ENCODE results near the gene NUMBL.
A peak's percentile ranks its signal among the peaks of the same experiment; 100 is the strongest.
"Not testable (repeated sequence)": the region's sequence is repeated elsewhere in the genome, so short reads cannot be mapped to it uniquely, and the experiment has no call there.

The NUMBL gene

GRCh38 chr19:40690050-40690692, at the start of gene NUMBL:
Gene NUMBL, minus strand, starts transcription at chr19:40690651. Its CDS starts 168 bp downstream, at chr19:40690483.
- no peak for DNase-seq (ENCODE audit: low read depth in 2 of 2)

GRCh38 chr19:40739030-40739839, 48.8 kb upstream of the NUMBL start:
- no peak for DNase-seq (ENCODE audit: low read depth in 2 of 2)

- no peak for DNase-seq (ENCODE audit: low read depth in 2 of 2)
These were observed 46.7 kb upstream of the NUMBL start for GRCh38 chr19:40737102-40737644.

DNA sequence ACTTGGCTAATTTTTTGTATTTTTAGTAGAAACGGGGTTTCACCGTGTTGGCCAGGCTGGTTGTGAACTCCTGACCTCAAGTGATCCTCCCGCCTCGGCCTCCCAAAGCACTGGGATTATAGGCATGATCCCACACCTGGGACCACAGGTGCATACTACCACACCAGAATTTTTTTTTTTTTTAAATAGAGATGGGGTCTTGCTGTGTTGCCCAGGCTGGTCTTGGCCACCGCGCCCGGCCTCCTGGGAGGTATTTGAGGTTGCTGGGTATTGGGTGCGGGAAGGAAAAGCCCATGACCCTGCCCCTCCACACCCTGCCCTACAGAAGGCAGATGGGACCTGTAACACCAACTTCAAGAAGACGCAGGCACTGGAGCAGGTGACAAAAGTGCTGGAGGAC, 46.2 kb upstream of the NUMBL start:
- DNase-seq (ENCODE audit: low read depth in 2 of 2): no peak

DNA sequence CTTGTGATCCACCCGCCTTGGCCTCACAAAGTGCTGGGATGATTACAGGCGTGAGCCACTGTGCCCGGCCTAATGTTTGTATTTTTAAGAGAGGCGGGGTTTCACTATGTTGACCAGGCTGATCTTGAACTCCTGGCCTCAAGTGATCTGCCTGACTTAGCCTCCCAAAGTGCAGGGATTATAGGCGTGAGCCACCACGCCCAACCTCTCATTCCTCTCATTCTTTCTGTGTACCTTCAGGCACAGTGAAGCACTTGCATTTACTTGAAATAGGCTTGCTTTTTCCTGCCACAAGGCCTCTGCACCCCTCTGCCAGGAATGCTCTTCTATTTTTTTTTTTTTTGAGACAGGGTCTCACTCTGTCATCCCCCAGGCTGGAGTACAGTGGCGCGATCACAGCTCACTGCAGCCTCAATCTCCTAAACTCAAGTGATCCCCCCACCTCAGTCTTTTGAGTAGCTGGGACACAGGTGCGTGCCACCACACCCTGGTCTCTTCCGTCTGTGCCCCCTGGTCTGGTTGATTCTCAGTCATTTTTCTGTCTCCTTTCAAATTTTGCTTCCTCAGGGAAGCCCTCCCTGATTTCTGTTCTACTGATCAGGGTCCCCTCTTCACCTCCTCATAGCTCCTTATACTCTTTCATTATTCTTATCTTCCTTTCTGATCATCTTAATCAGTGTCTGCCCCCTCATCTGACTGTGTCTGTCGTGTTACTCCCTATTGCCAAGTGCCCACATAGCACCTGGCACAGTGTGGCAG, 44.7 kb upstream of the NUMBL start:
- no peak for DNase-seq (ENCODE audit: low read depth in 2 of 2)

DNA sequence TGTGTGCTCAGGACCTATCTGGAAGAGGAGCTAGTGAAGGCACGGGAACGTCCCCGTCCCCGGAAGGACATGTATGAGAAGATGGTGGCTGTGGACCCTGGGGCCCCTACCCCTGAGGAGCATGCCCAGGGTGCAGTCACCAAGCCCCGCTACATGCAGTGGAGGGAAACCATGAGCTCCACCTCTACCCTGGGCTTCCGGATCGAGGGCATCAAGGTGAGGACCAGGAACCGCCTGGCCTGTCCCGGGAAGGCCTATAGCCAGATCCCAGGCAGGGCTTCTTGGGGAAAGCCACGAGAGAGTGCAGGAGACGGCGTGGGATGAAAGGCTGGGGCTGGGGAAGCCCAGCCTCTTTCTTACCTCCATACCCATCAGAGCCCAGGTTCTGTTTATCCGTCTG, 42.7 kb upstream of the NUMBL start:
- no peak for DNase-seq (ENCODE audit: low read depth in 2 of 2)

- DNase-seq (ENCODE audit: low read depth in 2 of 2): not testable (repeated sequence)
These were observed 41.9 kb upstream of the NUMBL start for GRCh38 chr19:40732304-40732703.

DNA sequence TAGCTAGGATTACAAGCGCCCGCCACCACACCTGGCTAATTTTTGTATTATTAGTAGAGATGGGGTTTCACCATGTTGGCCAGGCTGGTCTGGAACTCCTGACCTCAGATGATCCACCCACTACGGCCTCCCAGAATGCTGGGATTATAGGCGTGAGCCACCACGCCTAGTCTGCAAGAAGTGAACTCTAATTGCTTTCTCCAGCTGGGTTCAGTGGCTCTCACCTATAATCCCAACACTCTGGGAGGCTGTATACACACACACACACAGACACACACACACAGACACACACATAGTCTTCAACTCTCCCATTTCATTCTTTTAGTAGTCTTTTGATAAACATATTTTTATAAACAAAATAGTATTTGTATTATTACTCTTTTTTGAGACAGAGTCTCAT, 39.6 kb upstream of the NUMBL start:
- not testable (repeated sequence) for DNase-seq (ENCODE audit: low read depth in 2 of 2)

GRCh38 chr19:40726279-40726678, 35.8 kb upstream of the NUMBL start:
- no peak for DNase-seq (ENCODE audit: low read depth in 2 of 2)

GRCh38 chr19:40724855-40725254, 34.4 kb upstream of the NUMBL start:
- DNase-seq (ENCODE audit: low read depth in 2 of 2): no peak

- no peak for DNase-seq (ENCODE audit: low read depth in 2 of 2)
These were observed 33.9 kb upstream of the NUMBL start for GRCh38 chr19:40724315-40724714.

DNA sequence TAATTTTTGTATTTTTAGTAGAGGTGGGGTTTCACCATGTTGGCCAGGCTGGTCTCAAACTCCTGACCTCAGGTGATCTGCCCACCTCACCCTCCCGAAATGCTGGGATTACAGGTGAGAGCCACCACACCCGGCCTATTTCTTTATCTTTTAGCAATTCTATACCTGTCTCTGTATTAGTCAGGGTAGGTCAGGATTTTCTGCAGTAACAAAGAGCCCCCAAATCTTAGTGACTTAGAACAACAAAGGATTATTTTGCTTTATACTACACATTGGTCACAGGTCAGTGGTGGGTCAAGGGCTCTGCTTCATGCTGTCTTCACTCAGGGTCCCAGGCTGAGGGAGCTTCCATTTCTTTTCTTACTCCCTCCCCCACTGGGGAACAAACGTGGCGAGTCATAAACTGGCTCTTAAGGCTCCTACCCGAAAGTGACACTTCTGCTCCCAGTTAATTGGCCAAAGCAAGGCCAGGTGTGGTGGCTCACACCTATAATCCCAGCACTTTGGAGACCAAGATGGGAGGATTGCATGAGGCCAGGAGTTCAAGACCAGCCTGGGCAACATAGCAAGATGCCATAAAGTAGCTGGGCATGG, 33.3 kb upstream of the NUMBL start:
- no peak for DNase-seq (ENCODE audit: low read depth in 2 of 2)

DNA sequence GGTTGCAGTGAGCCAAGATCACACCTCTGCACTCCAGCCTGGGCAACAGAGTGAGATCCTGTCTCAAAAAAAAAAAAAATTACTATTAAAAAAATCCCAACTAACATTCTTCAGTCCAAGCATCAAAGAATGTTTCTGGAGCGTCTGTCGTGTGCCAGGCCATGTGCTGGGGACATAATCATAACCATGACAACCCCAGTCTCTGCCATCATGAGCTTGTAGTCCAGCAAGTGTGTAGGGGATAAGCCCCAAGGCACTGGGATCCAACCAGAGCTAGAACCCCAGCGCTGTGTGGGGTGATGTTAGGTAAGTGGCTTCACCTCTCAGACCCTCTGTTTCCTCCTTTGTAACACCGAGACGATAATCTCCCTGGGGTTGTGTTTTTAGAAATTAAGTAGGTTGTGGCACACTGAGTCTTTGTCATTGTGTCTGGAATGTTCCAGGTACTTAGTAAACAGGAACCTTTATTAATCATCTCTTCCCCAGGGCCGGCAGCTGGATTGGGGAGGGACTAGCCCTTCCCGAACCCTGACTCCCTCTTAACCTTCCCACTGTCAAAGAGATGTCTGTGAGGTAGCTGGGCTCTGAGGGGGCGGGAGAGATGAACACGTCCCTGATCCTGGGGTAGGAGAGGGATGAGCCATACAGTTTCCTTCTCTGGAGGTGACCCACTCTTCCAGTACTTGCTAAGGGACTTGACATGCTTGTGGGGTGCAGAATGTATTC, 31.6 kb upstream of the NUMBL start:
- DNase-seq (ENCODE audit: low read depth in 2 of 2): no peak

DNA sequence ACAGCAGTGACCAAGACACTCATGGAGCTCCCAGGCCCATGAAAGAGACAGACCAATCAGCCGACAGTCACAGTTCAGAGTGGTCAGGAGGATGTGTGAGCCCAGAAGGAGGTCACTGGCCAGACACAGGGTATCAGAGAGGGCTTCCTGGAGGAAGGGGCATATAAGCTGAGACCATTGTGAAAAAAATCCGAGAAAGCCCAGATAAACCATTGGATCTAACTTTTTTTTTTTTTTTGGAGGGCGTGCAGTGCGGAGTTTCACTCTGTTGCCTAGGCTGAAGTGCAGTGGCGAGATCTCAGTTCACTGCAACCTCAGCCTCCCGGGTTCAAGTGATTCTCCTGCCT, 30.7 kb upstream of the NUMBL start:
- no peak for DNase-seq (ENCODE audit: low read depth in 2 of 2)

DNA sequence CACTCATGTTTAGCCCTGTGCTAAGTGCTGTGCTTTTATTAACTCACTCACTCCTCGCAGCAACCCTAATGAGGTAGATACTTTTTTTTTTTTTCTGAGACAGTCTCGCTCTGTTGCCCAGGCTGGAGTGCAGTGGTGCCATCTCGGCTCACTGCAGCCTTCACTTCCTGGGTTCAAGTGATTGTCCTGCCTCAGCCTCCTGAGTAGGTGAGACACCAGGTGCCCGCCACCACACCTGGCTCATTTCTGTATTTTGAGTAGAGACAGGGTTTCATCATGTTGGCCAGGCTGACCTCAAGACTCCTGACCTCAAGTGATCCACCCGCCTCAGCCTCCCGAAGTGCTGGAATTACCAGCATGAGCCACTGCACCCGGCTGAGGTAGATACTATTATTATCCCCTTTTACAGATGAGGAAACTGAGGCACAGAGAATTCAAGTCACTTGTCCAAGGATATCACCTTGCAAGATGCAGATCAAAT, 29.0 kb upstream of the NUMBL start:
- no peak for DNase-seq (ENCODE audit: low read depth in 2 of 2)

DNA sequence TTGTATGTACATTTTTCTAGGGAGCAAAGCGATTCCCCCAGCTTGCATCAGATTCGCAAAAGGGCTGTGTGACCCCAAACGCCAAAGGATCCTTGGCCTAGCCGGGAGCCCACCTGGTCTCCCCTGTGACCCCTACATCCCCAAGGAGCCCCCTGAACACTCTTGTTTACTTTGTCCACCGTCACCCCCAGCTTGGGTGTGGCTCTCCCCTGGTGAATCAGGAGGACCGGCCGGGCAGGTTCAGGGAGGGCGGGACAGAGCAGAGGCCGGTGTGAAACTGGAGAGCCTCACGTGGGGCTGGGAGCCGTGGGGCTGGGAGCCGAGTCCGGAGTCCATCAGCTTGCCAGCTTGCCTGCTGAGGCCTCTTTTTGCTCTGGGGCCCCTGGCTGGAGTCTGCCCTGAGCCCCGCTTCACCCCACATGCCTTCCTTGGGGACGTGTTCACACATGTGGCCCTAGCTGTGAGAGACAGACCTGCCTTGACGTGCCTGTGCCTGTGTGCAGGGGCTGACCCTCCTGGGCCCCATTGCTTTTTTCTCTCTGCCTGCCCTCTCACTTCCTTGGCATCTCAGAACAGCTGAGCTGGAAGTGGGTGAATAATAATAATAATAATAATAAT, 28.4 kb upstream of the NUMBL start:
- DNase-seq (ENCODE audit: low read depth in 2 of 2): peak in 1 of 2 donors; percentile 7

DNA sequence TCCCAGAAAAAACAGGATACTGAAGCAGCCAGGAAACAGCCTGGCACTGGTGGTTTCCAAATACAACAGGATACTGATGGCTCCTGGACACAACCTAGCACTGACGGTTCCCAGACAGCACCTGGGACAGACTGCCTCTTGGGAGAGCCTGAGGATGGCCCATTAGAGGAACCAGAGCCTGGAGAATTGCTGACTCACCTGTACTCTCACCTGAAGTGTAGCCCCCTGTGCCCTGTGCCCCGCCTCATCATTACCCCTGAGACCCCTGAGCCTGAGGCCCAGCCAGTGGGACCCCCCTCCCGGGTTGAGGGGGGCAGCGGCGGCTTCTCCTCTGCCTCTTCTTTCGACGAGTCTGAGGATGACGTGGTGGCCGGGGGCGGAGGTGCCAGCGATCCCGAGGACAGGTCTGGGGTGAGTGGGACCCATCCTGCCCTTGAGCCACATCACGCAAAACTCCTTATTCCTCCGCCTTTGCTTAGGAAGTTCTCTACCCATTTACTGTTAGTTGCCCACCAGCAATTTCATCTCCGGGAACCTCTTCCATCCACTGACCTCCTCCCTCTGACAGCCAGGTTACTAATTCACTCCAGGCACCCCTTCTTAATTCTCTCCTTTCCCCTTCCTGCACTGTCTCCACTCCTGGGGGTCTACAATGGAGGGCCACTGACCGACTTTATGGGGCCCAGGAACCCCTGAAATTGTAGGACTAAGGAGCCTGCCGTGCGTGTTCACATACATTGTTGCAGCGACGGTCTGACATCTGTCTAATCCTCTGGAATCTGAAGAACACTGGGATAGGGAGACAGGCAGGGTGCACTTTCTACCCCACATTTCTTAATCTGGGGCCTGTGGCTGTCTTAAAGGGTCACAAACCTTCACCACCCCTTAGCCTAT, 27.7 kb upstream of the NUMBL start:
- DNase-seq (ENCODE audit: low read depth in 2 of 2): no peak

DNA sequence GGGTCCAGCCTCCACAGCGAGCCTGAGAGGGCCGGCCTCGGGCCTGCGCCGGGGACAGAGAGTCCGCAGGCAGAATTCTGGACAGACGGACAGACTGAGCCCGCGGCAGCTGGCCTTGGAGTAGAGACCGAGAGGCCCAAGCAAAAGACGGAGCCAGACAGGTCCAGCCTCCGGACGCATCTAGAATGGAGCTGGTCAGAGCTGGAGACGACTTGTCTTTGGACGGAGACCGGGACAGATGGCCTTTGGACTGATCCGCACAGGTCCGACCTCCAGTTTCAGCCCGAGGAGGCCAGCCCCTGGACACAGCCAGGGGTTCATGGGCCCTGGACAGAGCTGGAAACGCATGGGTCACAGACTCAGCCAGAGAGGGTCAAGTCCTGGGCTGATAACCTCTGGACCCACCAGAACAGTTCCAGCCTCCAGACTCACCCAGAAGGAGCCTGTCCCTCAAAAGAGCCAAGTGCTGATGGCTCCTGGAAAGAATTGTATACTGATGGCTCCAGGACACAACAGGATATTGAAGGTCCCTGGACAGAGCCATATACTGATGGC, 27.0 kb upstream of the NUMBL start:
- DNase-seq (ENCODE audit: low read depth in 2 of 2): no peak
